GM18907 (cell line): ENCODE measurements around the gene UBN1.

Experiments
- ATAC-seq: cut with Tn5 transposase; IDR thresholded peaks from one replicate; pipeline ENCODE4 v1.9.1; 2021; ENCODE audit warnings: mild to moderate bottlenecking, moderate library complexity; ENCODE audit not compliant: unreplicated experiment

The UBN1 gene

GRCh38 chr16:4814046-4814445, 33.2 kb upstream of the UBN1 start:
- no peak for ATAC-seq

GRCh38 chr16:4814542-4815173, 32.6 kb upstream of the UBN1 start:
- no peak for ATAC-seq

- ATAC-seq, result no peak
These were observed 26.6 kb upstream of the UBN1 start for GRCh38 chr16:4820652-4821051.

GRCh38 chr16:4825196-4825595, 22.1 kb upstream of the UBN1 start:
- no peak for ATAC-seq

- no peak for ATAC-seq
These were observed 20.8 kb upstream of the UBN1 start for GRCh38 chr16:4826526-4826925.

GRCh38 chr16:4826980-4827379, 20.3 kb upstream of the UBN1 start:
- no peak for ATAC-seq

GRCh38 chr16:4828567-4829321, 18.5 kb upstream of the UBN1 start:
- no peak for ATAC-seq

GRCh38 chr16:4830408-4830807, 16.9 kb upstream of the UBN1 start:
- no peak for ATAC-seq

GRCh38 chr16:4831616-4832015, 15.7 kb upstream of the UBN1 start:
- no peak for ATAC-seq

- ATAC-seq, result no peak
These were observed 14.5 kb upstream of the UBN1 start for GRCh38 chr16:4832698-4833343.

- ATAC-seq, result no peak
These were observed 13.7 kb upstream of the UBN1 start for GRCh38 chr16:4833584-4833983.

GRCh38 chr16:4836727-4837126, 10.6 kb upstream of the UBN1 start:
- ATAC-seq, result no peak

GRCh38 chr16:4837733-4838501, 9.4 kb upstream of the UBN1 start:
- ATAC-seq, result no peak

GRCh38 chr16:4839942-4840341, 7.3 kb upstream of the UBN1 start:
- ATAC-seq, result no peak

- ATAC-seq, result no peak
These were observed 6.3 kb upstream of the UBN1 start for GRCh38 chr16:4840984-4841383.

GRCh38 chr16:4846503-4846900, 779 bp upstream of the UBN1 start:
- peak; percentile 26 for ATAC-seq

GRCh38 chr16:4847774-4848587, 700 bp downstream of the UBN1 start:
- peak; percentile 30 for ATAC-seq

- no peak for ATAC-seq
These were observed 2.9 kb downstream of the UBN1 start for GRCh38 chr16:4850211-4850610.

- no peak for ATAC-seq
These were observed 5.1 kb downstream of the UBN1 start for GRCh38 chr16:4852221-4852872.

- ATAC-seq, result no peak
These were observed 8.1 kb downstream of the UBN1 start for GRCh38 chr16:4855371-4855770.
